Right renal cortex interstitium (tissue), 3 donors: Measurements from ENCODE around the gene ZNF285. TPM values are rescaled to one million over a fixed set of nuclear protein-coding genes. Genes with fewer than 3 reads are reported as not detected.
A peak's percentile ranks its signal among the peaks of the same experiment; 100 is the strongest.
"Not testable (repeated sequence)": the region's sequence is repeated elsewhere in the genome, so short reads cannot be mapped to it uniquely, and the experiment has no call there.

Source experiments
- DNase-seq, 3 donors: peaks; one replicate each; pipeline ENCODE4 v3.0.0-alpha.2; 2013; ENCODE audit warnings: low read depth in 3 of 3, low spot score in 2 of 3
- polyA plus RNA-seq, 3 donors: library from polyadenylated mRNA; unstranded; fragments of 120-200 nt; gene quantifications; one replicate each; pipeline ENCODE4 v1.2.1, GENCODE V29; 2013; ENCODE audit not compliant: insufficient read length in 3 of 3

Gene ZNF285
- polyA plus RNA-seq = 10 to 100 TPM; 10.7 to 13.6 (median 13.0) TPM

DNA sequence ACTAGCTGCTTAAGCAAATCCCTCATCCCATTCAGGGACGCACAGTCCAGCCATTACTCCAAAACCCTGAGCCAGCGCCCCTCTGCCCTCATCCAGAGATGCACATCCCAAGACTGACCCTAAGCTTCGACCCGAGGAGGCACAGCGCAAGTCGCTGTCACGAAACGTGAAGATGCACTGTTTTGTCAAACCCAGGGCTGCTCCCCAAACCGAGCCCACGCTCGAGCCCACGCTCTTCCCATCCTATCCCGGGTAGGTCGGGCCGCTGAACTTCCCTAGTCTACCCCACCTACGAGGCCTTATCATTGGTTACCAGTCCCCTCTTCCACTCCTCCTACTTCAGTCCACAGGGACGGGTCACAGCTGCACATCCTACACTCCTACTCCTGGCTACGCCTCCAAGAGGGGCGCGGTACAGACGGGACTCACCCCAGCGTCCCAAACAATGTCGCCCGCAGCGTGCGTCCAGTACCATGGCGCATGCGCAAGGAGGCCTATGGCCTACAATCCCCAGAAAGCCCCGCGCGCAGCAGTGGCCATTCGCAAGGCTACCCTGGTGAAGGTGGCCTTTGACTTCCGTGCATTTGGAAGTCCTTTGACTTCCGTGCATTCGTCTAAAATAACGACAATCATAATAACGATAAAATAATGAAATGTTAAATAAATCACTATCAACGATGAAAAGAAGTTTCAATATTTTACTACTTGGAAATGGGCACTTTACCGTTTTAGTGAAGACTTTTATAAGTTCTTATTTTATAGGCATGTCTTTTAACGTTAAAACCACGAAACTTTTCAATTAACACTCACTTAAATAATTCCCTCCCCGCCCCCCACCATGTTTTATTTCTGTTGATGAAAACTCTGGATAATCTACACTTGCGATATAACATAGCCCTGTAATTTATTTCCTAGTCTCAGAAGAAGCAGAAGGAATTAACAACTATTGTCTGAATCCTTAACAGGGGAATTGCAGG is at the start of gene ZNF285:
Gene ZNF285, minus strand, starts transcription at position 470 of the 977 bp plus-strand sequence. CDS start 4,395 bp downstream, outside the sequence.
- peak; percentile 89 to 93 (median 90) for DNase-seq

DNA sequence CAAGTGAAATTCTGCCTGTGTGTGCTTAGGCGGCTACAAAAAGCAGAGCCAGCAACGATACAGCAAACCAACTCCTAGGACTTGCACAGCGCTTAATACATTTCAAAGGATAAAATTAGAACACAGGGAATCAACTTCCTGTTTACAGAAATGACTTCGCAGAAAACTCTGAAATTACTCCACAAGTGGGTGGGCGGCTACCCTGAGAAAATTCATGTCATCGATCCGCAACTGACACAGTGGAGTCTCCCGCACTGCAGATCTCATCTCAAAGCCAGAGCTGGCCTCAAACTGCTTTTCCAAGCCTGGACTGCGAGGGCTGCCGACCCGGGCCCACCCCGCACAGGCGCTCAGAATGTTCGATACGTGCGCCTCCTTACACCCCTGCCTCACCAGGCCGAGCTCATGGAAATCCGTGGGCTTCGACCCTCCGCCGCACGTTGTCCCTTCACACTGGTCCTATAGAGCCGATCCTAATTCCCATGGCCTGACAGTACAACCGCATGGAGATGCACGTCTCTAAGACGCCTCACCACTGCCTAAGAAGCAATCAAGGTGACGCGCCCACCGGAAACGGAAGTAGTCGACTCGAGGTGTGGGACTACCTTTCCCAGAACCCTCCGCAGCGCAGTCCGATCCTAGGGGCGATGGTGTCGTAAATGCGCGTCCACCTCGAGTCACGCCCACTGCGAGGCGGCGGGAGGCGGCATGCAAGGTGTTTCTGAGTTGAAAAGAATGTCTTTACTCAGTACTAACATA is 46.7 kb upstream of the ZNF285 start, which contains the start of gene ZNF229:
Gene ZNF229, minus strand, starts transcription at position 557 of the 759 bp plus-strand sequence. CDS start 5,625 bp downstream, outside the sequence.
- DNase-seq = peak; percentile 70 to 84 (median 76)

DNA sequence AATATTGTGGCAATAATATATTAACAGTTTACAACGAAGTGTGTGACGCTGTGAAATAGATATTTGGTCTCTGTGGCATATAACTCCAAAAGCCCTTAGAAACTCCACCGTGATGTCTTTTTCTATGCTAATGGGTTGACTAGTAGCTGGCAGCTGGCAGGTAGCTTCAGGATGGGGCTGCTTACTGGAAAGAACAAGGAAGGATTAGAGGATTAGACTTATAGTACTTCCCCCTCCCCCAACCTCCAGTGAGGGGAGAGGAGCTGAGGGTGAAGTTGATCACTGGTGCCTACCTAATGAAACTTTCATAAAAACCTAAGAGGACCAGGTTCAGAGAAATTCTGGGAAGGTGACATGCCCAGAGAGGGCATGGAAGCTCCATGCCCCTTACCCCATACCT is 37.0 kb upstream of the ZNF285 start:
- no peak for DNase-seq

DNA sequence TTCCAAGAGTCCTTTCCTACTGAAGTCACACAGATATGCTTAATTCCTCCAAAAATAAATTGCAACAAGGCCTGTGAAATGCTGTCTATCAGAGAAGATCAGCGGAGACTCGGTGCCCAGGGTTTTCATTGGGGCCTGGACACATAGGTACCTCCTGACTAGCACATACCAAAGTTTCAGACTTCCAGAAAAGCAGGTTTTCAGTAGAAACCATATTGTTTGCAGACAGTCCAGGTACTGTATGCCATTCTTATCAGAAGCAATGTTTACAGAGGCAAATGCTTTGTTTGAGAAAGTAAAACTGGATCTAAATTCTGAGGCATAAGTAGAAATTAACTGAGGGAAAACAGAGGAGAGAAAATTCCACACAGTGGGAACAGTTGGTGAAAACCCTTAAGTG is 34.0 kb upstream of the ZNF285 start:
- no peak for DNase-seq

DNA sequence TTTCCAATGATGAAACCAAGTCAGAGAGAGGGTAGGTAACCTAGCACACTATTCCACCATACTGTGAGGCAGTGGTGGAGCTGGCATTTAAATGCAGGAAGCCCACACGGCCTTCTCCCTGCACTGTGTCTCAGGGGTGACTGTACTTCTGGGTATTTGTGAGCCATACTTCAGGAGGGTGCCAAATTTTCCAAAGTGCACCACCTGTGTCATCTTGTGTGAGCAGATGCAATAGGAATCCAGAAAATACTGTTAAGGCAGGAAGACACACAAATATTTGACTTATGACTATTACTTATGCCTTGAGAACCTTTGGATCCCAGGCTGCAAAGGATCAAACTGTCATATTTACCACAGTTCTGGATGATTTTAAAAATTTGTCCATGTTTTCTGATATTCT is 29.5 kb upstream of the ZNF285 start:
- DNase-seq = no peak

DNA sequence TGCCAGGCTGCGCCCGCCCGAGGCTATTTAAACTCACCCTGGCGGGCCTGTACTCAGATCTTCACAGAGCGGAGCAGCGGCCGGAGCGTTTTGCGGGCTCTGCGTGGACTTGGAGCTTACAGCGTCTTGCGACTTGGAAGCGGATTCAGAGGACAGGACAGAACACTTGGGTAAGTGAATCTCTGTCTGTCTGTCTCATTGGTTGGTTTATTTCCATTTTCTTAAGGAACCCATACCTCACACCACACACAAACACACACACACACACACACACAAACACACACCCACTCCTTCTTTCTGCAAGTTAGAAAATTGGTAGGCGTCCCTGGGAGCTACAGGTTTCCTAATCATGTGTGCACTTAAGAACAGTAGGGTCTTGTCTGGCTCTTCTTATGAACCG is 14.1 kb upstream of the ZNF285 start:
- not testable (repeated sequence) for DNase-seq

DNA sequence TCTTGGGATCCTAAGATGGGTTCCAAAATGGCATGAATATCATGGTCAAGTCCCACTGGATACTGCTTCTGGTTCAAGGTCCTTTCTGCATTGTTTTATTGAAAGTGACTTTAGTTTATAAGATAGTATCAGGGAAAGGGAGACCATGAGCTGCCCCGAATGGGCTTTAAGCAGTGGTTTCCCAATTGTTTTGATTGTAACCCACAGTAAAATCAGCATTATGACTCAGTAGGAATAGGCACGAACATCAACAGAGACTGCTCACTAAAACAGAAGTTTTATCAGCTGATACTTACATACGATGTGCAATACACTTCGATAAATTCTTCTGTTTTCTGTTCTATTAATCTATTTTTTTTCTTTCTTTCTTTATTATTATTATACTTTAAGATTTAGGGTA is 12.1 kb downstream of the ZNF285 start:
- not testable (repeated sequence) for DNase-seq

DNA sequence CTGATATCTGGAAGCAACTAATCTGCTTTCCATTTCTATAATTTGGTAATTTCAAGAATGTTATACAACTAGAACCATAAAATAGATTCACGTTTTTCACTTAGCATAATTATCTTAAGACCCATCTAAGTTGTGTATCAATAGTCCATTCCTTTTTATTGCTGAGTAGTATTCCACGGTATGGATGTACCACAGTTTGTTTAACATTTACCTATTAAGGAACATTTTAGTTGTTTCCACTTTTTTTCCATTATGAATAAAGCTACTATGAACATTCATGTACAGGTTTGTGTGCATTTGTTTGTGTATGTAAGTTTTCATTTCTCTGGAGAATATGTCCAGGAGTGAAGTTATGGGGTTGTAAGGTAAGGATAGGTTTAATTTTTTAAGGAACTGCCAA is 26.6 kb downstream of the ZNF285 start:
- no peak for DNase-seq

DNA sequence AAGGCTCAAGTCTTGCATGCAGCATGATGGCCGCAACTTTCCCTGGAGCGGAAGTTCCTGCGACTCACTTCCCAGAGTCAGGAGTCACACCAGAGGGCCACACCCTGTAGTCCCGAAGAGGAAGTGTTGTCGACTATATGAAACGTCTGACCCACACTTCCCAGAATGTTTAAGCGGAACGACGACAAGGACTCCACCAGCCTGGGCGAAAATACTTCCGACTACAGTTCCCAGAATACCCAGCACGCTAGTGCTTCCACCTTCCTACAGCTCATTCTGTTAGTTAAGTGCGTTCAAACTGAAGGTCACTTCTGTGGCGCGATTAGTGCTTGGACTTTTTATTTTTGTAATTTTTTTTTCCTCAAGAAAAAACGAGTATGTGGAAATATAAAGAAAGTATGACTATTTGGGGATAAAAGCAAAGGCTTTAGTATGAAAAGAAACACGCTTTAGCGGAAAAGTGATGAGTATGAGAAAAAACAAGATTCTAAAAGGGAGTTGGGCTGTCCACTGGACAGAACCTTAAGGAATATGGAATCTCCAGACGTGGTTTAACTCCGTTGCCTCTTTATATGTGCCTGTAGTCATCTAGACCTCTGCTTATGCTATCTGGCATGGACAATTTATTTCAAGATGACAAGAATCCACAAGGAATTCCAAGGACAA is 29.5 kb downstream of the ZNF285 start:
- DNase-seq = no peak

DNA sequence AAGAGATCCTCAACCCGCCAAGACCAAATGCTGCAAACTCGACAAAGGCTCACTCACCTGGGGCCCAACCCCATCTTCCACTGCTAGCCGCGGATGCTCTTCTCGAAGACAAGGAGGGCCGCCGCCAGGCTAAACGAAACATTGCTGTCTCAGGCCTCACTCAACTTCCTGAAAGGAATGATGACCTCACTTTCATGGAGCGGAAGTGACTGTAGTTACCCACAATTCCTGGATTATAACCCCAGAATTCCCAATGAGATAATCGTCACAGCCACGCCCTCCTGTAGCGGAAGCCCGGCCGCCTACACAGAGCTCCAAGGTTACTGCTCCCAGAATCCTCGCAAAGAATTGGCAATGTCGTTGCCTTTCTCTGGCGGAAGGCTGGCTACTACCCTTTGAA is 34.4 kb downstream of the ZNF285 start:
- no peak for DNase-seq

DNA sequence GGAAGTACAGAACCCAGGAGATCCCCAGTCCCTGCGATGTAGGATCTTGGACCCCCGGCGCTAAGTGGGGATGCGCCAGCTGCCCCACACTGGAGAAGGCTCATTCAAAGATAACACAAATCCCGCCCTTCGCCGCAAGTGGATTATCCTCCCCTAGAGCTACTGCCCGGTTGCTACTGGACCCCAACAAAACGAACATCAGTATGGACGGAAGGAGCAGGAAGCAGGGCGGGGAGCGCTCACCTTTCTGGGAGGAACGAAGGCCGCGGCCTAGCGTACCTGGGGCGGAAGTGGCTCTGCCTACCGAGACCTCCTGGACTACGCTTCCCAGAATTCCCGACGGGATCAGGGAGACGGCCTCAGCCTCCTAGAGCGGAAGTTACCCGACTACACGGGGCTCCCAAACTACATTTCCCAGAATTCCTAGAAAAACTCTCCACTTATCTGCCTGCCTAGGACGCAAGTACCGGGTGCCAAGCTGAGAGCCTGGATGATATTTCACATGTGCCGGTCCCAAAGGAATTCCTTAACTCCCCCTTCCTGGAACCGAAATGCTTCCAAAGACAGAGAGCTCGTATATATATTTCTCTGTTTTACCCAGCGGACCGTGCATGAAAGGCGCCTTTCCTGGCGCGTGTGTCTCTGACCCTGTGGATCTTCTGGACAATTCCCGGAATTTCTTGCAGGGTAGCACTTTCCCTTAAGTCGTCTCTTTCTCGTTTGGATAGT is 44.9 kb downstream of the ZNF285 start, which contains the start of gene ZNF112:
Gene ZNF112, minus strand, starts transcription at position 298 of the 729 bp plus-strand sequence. CDS start 16,141 bp downstream, outside the sequence.
- peak; percentile 83 to 91 (median 84) for DNase-seq

DNA sequence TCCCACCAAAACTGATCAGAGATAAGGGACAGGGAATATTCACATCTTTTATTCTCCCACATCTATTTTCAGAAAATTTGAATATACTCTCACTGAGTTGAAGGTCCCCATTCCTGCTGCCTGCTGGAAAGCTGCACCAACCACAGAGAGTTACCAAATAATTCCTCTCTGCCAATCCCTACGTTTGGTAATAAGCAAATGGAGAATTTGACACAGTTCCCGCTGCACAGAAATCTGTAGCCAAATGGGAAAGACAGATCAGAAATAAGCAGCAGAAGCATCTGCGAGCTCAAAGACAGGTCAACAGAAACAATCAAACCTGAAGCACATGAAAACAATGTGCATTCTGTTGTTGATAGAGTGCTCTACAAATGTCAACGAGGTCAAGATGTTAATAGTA is 54.9 kb downstream of the ZNF285 start:
- DNase-seq = no peak

DNA sequence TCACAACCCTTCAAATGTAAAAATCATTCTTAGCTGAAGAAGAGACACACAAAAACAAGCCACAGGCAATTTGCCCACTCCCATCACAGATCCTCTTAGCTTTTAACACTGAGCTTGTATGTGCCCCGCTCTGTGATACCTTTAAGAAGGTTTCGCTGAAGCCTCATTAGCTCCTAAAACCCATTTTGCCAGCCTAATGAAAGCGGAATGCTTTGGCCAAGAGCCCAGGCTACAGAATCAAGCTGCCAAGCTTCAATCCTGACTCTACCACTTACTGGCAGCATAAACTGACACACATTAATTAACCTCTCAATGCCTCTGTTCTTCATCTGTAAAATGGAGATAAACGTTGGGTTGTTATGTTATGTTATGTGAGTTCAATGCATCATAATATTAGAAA is 55.4 kb downstream of the ZNF285 start:
- DNase-seq = no peak

DNA sequence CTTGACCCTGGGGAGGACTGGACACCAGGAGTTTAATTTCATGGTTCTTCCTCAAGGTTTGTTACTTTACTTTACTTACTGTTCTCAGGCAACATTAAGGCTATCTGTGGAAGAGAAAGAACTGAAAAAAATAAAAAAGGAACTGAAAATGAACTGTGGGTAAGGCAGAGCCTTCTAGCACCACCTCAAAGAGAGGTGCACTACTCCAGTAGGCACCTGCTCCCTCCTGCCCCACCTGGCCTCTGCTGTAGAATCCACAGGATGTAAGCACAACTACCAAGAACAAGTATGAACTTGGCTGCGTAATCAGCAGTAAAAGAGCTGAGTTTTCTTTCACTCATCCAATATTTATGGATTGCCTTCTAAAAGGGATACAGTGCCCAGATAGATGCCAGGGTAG is 57.2 kb downstream of the ZNF285 start:
- no peak for DNase-seq

DNA sequence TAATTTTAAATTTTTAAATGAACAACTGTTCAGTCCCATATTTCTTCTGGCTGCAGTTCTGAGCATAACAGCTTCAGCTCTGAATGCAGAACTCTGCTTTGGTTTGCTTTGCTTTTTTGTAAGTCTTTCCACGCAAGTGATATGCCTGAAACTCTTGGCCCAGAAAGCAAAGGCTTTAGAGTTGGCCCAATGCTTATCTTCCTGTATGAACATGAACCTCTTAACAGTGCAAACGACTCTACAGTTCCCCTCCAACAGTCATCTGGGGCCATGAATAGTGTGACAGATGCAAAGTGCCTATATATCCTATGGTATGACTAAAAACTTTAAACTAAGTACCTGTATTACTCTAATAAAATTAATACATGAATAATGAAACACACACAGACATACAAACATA is 59.6 kb downstream of the ZNF285 start:
- DNase-seq = no peak

DNA sequence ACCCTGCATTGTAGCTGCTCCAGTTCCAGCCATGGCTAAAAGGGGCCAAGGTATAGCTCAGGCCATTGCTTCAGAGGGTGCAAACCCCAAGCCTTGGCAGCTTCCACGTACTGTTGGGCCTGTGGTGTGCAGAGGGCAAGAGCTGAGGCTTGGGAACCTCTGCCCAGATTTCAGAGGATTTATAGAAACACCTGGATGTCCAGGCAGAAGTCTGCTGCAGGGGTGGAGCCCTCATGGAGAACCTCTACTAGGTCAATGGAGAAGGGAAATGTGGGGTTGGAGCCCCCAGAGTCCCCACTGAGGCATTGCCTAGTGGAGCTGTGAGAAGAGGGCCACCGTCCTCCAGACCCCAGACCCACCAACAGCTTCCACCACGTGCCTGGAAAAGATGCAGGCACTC is 66.8 kb downstream of the ZNF285 start:
- not testable (repeated sequence) for DNase-seq
